Measurements from ENCODE around the gene GRAMD1B. TPM values are rescaled to one million over a fixed set of nuclear protein-coding genes. Genes with fewer than 3 reads are reported as not detected.

The GRAMD1B gene
- total RNA-seq, 1 experiment from 2014 or later, result 12.7 TPM

GRCh38 chr11:123562829-123563228, 132.8 kb downstream of the GRAMD1B start:
- DNase-seq (ENCODE audit: low read depth, low spot score), result no peak
- no peak overlapping the region for H3K9ac ChIP-seq (ENCODE audit: low read length)
- no peaks in the 10 kb centered on the region for H3K9me2 ChIP-seq (ENCODE audit: insufficient read depth)
- TF ChIP-seq CEBPB (IDR thresholded peaks at IDR 0.05; ENCODE audit: low read depth) (no peak), CBX3 (IDR thresholded peaks at IDR 0.05; ENCODE audit: low read depth) (no peak), TCF7L2 (IDR thresholded peaks at IDR 0.05; ENCODE audit: borderline replicate concordance, extremely low read depth, insufficient read depth, insufficient read length) (no peak), SIN3A (IDR thresholded peaks at IDR 0.05; ENCODE audit: low read depth) (no peak), ATF3 (IDR thresholded peaks at IDR 0.05) (no peak), EGR1 (IDR thresholded peaks at IDR 0.05; ENCODE audit: low read depth) (no peak), CTCF (IDR thresholded peaks at IDR 0.05 in 2 of 3, conservative IDR thresholded peaks at IDR 0.05 in 1 of 3; ENCODE audit: borderline replicate concordance in 1 of 3, insufficient read depth in 1 of 3, low read depth in 2 of 3, low read length in 2 of 3) (no peak), SP1 (IDR thresholded peaks at IDR 0.05; ENCODE audit: low read depth) (no peak), EZH2phosphoT487 (IDR thresholded peaks at IDR 0.05; ENCODE audit: borderline replicate concordance) (no peak), FOSL1 (IDR thresholded peaks at IDR 0.05; ENCODE audit: low read depth) (no peak), EZH2 (IDR thresholded peaks at IDR 0.05) (no peak)
- TF ChIP-seq, protein P1, sequence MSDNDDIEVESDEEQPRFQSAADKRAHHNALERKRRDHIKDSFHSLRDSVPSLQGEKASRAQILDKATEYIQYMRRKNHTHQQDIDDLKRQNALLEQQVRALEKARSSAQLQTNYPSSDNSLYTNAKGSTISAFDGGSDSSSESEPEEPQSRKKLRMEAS (IDR thresholded peaks at IDR 0.05), result no peak
- TF ChIP-seq, protein P2, sequence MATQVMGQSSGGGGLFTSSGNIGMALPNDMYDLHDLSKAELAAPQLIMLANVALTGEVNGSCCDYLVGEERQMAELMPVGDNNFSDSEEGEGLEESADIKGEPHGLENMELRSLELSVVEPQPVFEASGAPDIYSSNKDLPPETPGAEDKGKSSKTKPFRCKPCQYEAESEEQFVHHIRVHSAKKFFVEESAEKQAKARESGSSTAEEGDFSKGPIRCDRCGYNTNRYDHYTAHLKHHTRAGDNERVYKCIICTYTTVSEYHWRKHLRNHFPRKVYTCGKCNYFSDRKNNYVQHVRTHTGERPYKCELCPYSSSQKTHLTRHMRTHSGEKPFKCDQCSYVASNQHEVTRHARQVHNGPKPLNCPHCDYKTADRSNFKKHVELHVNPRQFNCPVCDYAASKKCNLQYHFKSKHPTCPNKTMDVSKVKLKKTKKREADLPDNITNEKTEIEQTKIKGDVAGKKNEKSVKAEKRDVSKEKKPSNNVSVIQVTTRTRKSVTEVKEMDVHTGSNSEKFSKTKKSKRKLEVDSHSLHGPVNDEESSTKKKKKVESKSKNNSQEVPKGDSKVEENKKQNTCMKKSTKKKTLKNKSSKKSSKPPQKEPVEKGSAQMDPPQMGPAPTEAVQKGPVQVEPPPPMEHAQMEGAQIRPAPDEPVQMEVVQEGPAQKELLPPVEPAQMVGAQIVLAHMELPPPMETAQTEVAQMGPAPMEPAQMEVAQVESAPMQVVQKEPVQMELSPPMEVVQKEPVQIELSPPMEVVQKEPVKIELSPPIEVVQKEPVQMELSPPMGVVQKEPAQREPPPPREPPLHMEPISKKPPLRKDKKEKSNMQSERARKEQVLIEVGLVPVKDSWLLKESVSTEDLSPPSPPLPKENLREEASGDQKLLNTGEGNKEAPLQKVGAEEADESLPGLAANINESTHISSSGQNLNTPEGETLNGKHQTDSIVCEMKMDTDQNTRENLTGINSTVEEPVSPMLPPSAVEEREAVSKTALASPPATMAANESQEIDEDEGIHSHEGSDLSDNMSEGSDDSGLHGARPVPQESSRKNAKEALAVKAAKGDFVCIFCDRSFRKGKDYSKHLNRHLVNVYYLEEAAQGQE (IDR thresholded peaks at IDR 0.05; ENCODE audit: low read depth), result no peak
- no peak overlapping the region for H2AFZ ChIP-seq (ENCODE audit: low read depth, low read length, poor library complexity, severe bottlenecking)
- no peaks in the 10 kb centered on the region for H3K9me3 ChIP-seq (ENCODE audit: control insufficient read depth in 1 of 2, insufficient read depth in 1 of 2, low read depth in 1 of 2, low read length in 2 of 2)
- no peak overlapping the region for H3K4me3 ChIP-seq (replicated peaks in 1 of 2; ENCODE audit: low read depth in 1 of 2, low read length in 2 of 2)
- no TSS peak for BruUV-seq (replicated peaks)
- H3K27me3 ChIP-seq (ENCODE audit: insufficient read depth, low read length), result no peaks in the 10 kb centered on the region
- intact Hi-C loops (cut with micrococcal nuclease), result no loop called here
- no peak overlapping the region for H3K4me2 ChIP-seq (ENCODE audit: low read length)
- RAD21 ChIA-PET (ENCODE audit: low non-redundant PET in 1 of 2, low total read pairs in 2 of 2, uncharacterized antibody in 2 of 2, unreplicated experiment in 2 of 2), result no interaction called here
- CTCF ChIA-PET, result no interaction called here
- no peaks in the 10 kb centered on the region for H4K20me1 ChIP-seq (ENCODE audit: insufficient read depth)
- peaks cover 0 to 4% of the 10 kb centered on the region in 2 experiments; a peak in 2 of 4 replicates for H3K4me1 ChIP-seq (ENCODE audit: control insufficient read depth in 1 of 2, insufficient read depth in 2 of 2, low read length in 2 of 2)
- H3K79me2 ChIP-seq (ENCODE audit: insufficient read depth, low read length), result no peaks in the 10 kb centered on the region
- POLR2A ChIA-PET, result no interaction called here
- no peaks in the 10 kb centered on the region for H3K36me3 ChIP-seq (ENCODE audit: control insufficient read depth in 1 of 2, insufficient read depth in 2 of 2, low read length in 2 of 2)
- no peak for ATAC-seq
- H3K27ac ChIP-seq (ENCODE audit: low read depth, low read length), result no peak overlapping the region
